K562 (cell line): Measurements from ENCODE around the gene SLC16A5.

Experiments used
- BHLHE40 ChIP-seq: IDR thresholded peaks from 2 replicates; pipeline ENCODE4 v1.6.1; 2011; ENCODE audit warnings: low read length, improper control_type of control experiment
- CBFA2T2 ChIP-seq: fragments of 450-650 bp; conservative IDR thresholded peaks from 2 replicates; pipeline ENCODE4 v1.6.1; 2017; ENCODE audit warnings: mild to moderate bottlenecking
- E2F8 ChIP-seq: fragments of 450-650 bp; IDR thresholded peaks from 2 replicates; pipeline ENCODE4 v1.7.1; 2018; ENCODE audit warnings: mild to moderate bottlenecking, low read depth; ENCODE audit not compliant: partially characterized antibody
- EZH2 ChIP-seq: IDR thresholded peaks from 2 replicates; pipeline ENCODE4 v1.6.1; 2012; ENCODE audit warnings: low read depth, mild to moderate bottlenecking, inconsistent platforms, low read length, borderline replicate concordance
- GABPB1 ChIP-seq: sonication (generic); formaldehyde crosslinking; IDR thresholded peaks from 2 replicates; pipeline ENCODE4 v1.8.0; 2022; ENCODE audit warnings: mild to moderate bottlenecking, missing genetic modification reagents
- HBP1 ChIP-seq: fragments of 450-650 bp; formaldehyde crosslinking; IDR thresholded peaks from 2 replicates; pipeline ENCODE4 v1.4.0; 2022; ENCODE audit warnings: missing genetic modification characterization
- MYC ChIP-seq, 2 experiments: fragments of 250-450 bp in 1 of 2; sonication (Bioruptor Pico) in 1 of 2; IDR thresholded peaks; 2 replicates each; pipeline versions ENCODE4 v1.5.1 to v1.6.1; 2012 to 2021; ENCODE audit warnings: low read depth in 2 of 2, borderline replicate concordance in 1 of 2, improper control_type of control experiment in 1 of 2, low read length in 1 of 2, mild to moderate bottlenecking in 1 of 2, moderate library complexity in 1 of 2
- PPARD ChIP-seq: fragments of 250-450 bp; sonication (Bioruptor Pico); IDR thresholded peaks from 2 replicates; pipeline ENCODE4 v1.8.0; 2022; ENCODE audit warnings: inconsistent platforms, mild to moderate bottlenecking, moderate library complexity
- SETDB1 ChIP-seq: IDR thresholded peaks from one replicate; pipeline ENCODE4 v1.6.1; 2012; ENCODE audit warnings: low read length, control low read depth, inconsistent platforms
- TCF7L2 ChIP-seq: fragments of 150-350 bp; IDR thresholded peaks from 2 replicates; pipeline ENCODE4 v1.6.1; 2016; ENCODE audit warnings: low read depth, mild to moderate bottlenecking, low read length, moderate library complexity
- TCFL5 ChIP-seq: fragments of 250-450 bp; sonication (Bioruptor Pico); conservative IDR thresholded peaks from 2 replicates; pipeline ENCODE4 v1.6.1; 2021; ENCODE audit warnings: mild to moderate bottlenecking, moderate library complexity, matching md5 sums
- ZNF274 ChIP-seq: IDR thresholded peaks from 2 replicates; pipeline ENCODE4 v1.6.1; 2011; ENCODE audit warnings: low read depth, mild to moderate bottlenecking, low read length, moderate library complexity, borderline replicate concordance
- ZNF436 ChIP-seq: fragments of 250-450, 450-650 bp; sonication (Bioruptor Pico); formaldehyde crosslinking; IDR thresholded peaks from 2 replicates; pipeline ENCODE4 v1.7.0; 2020; ENCODE audit warnings: mild to moderate bottlenecking

DNA sequence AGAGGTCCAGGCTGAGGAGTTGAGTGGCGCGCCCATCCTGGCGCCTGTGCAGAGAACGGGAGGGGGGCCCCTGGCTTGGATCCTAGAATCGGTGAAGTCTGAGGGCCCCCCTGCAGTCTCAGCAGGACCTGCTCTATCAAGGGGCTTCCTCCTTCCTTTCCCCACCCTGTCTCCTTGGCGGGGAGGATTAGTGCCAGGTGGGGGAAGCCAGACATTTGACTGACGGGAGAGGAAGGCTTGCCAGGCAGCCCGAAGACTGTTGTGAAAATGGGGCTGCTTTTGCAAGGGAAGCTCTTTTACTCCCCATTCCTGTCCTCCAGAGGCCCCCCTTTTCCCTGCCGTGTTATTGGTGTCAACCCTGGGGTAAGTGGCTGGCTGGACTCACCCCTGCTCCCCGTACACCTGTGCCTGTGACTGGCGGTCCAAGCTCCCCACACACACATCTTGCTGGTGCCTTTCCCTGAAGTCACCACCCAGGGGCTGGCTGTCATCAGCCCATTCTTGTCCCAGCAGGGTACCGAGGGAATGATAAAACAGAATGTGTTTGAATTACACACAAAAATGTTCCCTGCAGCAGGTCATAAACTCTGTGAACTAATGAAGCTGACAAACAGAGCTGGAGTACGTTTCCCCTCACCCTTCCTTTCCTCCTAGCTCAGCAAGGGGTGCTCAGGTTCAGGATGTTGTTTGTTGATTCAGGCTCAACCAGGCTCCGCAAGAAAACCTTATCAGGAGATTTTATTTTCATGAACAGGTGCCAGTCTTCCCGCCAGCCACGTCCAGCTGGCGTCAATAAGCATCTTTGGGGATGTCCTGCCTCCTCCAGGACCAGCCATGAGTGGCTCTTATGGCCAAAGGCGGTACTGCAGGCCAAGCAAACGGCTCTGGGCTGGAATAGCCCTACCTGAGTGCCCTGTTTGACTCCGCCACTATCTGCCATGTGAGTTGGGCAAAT, 17.6 kb downstream of the SLC16A5 start:
- TF ChIP-seq ZNF436: no peak
- no peak for TF ChIP-seq SETDB1
- TF ChIP-seq ZNF274: no peak
- no peak for TF ChIP-seq E2F8
- TF ChIP-seq TCF7L2: no peak
- TF ChIP-seq EZH2: no peak
- TF ChIP-seq PPARD: no peak
- TF ChIP-seq HBP1 (CRISPR knock-in tag): no peak
- TF ChIP-seq CBFA2T2: no peak
- TF ChIP-seq MYC (IDR thresholded peaks at IDR 0.05; ENCODE audit: low read depth, low read length): no peak
- TF ChIP-seq MYC (CRISPR knock-in tag; IDR thresholded peaks at IDR 0.05; ENCODE audit: borderline replicate concordance, low read depth): no peak
- no peak for TF ChIP-seq TCFL5
- TF ChIP-seq GABPB1 (CRISPR knock-in tag): no peak
- TF ChIP-seq BHLHE40: no peak
